NOMO-1 treated with DMSO at 0.1 percent for 48 hours (cell line): ENCODE results near the gene EYA4.

Source experiments
- DNase-seq: peaks from one replicate; lab custom pipeline; 2025; ENCODE audit not compliant: unreplicated experiment; lab: John Stamatoyannopoulos, UW

EYA4 gene

GRCh38 chr6:133242637-133243585, 1.8 kb downstream of the EYA4 start:
- no peak for DNase-seq

- no peak for DNase-seq
Measured at GRCh38 chr6:133243723-133244305, 2.7 kb downstream of the EYA4 start.

GRCh38 chr6:133244519-133244918, 3.4 kb downstream of the EYA4 start:
- no peak for DNase-seq

- no peak for DNase-seq
Measured at GRCh38 chr6:133245007-133245406, 3.9 kb downstream of the EYA4 start.

- no peak for DNase-seq
Measured at GRCh38 chr6:133245422-133245903, 4.3 kb downstream of the EYA4 start.

- DNase-seq = no peak
Measured at GRCh38 chr6:133247581-133247980, 6.4 kb downstream of the EYA4 start.

GRCh38 chr6:133248241-133249001, 7.3 kb downstream of the EYA4 start:
- no peak for DNase-seq

- DNase-seq = no peak
Measured at GRCh38 chr6:133251688-133252087, 10.5 kb downstream of the EYA4 start.

GRCh38 chr6:133254552-133255228, 13.5 kb downstream of the EYA4 start:
- DNase-seq = no peak

- no peak for DNase-seq
Measured at GRCh38 chr6:133257545-133258105, 16.5 kb downstream of the EYA4 start.

- no peak for DNase-seq
Measured at GRCh38 chr6:133259561-133259960, 18.4 kb downstream of the EYA4 start.

- no peak for DNase-seq
Measured at GRCh38 chr6:133262804-133263203, 21.6 kb downstream of the EYA4 start.

GRCh38 chr6:133265066-133265465, 23.9 kb downstream of the EYA4 start:
- DNase-seq = no peak

GRCh38 chr6:133266186-133266585, 25.0 kb downstream of the EYA4 start:
- DNase-seq = no peak

- no peak for DNase-seq
Measured at GRCh38 chr6:133268621-133269020, 27.5 kb downstream of the EYA4 start.

GRCh38 chr6:133274813-133275212, 33.7 kb downstream of the EYA4 start:
- no peak for DNase-seq

- DNase-seq = no peak
Measured at GRCh38 chr6:133275213-133275612, 34.1 kb downstream of the EYA4 start.

- DNase-seq = no peak
Measured at GRCh38 chr6:133277228-133277899, 36.2 kb downstream of the EYA4 start.

- no peak for DNase-seq
Measured at GRCh38 chr6:133277900-133278545, 36.9 kb downstream of the EYA4 start.

- DNase-seq = no peak
Measured at GRCh38 chr6:133286765-133287164, 45.6 kb downstream of the EYA4 start.
